Forelimb muscle (tissue), 1 donor: Measurements from ENCODE around the gene ZNF791. TPM values are rescaled to one million over a fixed set of nuclear protein-coding genes. Genes with fewer than 3 reads are reported as not detected.
A peak's percentile ranks its signal among the peaks of the same experiment; 100 is the strongest.
"Not testable (repeated sequence)": the region's sequence is repeated elsewhere in the genome, so short reads cannot be mapped to it uniquely, and the experiment has no call there.

Source experiments
- DNase-seq: peaks from one replicate; pipeline ENCODE4 v3.0.0-alpha.2; 2013; ENCODE audit warnings: low read depth
- polyA plus RNA-seq: library from polyadenylated mRNA; unstranded; fragments of 120-200 nt; gene quantifications from one replicate; pipeline ENCODE4 v1.2.1, GENCODE V29; 2013; ENCODE audit not compliant: insufficient read length

ZNF791 gene
- polyA plus RNA-seq, 1 donor, result 14.4 TPM

DNA sequence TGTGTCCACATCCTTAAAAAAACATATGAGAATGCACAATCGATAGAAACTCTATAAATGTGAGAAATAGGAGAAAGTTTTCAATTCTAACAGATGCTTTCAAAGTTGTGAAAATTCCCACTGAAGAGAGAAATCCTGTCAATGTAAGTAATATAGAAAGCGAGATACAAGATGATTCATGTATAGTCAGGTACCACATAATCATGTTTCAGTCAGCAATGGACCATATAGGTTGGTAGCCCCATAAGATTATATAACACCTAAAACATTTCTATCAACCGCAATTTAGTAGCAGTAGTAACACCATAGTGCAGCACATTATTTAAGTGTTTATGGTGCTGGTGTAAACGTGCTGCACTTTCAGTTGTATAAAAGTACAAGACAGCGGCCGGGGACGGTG, 18.5 kb downstream of the ZNF791 start:
- no peak for DNase-seq

DNA sequence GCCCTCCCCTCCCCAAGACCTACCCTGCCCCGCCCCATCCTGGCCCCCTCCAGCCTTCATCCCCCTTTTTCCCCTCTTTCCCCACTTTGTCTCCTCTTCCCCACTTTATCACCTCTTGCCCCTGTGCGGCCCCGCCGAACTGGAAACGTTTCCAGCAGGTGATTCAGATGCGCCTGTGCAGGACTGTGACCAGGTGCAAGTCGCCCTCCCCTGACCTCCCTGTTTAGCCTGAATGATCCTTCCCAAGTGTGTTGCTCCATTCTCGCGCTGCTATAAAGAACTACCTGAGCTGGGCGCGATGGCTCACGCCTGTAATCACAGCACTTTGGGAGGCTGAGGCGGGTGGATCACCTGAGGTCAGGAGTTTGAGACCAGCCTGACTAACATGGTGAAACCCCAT, 25.9 kb downstream of the ZNF791 start:
- DNase-seq, result no peak

DNA sequence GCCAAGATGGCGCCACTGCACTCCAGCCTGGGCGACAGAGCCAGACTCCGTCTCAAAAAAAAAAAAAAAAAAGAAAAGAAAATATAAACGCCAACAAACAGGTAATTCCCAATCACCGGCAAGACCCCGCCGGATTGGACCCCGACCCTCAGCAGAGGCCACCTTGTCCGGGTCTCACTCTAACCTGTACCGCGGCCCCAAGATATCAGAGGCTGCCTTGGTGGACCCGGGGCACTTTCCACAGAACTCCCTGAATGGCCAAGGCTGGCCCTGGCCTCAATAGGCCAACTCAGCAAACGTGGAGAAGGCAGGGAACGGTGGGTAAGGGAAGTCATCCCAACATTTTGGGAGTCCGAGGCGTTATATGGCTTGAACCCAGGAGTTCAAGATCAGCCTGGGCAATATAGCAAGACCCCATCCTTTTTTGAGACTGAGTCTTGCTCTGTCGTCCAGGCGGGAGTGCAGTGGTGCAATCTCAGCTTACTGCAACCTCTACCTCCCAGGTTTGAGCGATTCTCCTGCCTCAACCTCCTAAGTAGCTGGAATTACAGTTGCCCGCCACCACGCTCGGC, 28.0 kb downstream of the ZNF791 start:
- no peak for DNase-seq

GRCh38 chr19:12639901-12640613, 29.3 kb downstream of the ZNF791 start:
- peak; percentile 26 for DNase-seq

GRCh38 chr19:12641456-12641855, 30.7 kb downstream of the ZNF791 start:
- no peak for DNase-seq

DNA sequence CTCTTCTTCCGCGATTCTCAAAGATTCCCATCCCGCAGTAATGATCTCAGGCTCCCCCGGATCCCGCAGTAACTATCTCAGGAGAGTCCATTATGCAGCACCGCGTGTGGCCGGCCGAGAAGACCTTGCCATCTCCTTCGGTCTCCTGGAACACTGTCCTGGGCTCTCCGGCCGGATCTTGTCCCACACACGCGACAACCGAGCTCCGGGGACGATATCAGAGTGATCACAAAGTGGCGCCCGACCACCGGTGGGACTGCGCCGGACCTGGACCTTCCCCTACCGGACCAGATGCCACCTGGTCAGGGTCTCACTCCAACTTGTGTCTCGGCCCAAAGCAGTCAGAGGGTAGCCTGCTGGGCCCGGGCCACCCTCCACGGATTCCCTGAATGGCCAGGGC, 31.8 kb downstream of the ZNF791 start:
- DNase-seq, result no peak

- not testable (repeated sequence) for DNase-seq
These were observed 33.0 kb downstream of the ZNF791 start for GRCh38 chr19:12643716-12644115.

DNA sequence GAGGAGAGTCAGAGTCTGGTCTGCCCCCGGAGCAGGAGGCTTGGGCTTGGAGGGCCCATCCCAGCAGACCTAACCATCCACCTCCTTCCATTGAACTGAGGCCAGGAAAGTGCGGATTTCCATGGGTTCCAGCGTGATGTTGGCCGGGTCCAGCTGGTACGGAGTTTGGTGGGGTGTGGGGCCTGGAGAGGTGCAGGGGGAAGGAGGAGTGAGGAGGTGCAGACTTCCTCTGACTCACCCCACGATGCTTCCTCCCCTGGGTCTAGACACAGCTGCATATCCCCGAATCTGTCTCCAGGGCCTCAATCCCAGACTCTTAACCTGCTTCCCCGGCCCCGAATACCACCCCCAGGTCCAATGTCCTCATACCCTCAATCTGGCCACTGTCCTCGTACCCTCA, 35.8 kb downstream of the ZNF791 start:
- no peak for DNase-seq

- no peak for DNase-seq
These were observed 36.3 kb downstream of the ZNF791 start for GRCh38 chr19:12647047-12647446.

- no peak for DNase-seq
These were observed 36.9 kb downstream of the ZNF791 start for GRCh38 chr19:12647490-12648071.

DNA sequence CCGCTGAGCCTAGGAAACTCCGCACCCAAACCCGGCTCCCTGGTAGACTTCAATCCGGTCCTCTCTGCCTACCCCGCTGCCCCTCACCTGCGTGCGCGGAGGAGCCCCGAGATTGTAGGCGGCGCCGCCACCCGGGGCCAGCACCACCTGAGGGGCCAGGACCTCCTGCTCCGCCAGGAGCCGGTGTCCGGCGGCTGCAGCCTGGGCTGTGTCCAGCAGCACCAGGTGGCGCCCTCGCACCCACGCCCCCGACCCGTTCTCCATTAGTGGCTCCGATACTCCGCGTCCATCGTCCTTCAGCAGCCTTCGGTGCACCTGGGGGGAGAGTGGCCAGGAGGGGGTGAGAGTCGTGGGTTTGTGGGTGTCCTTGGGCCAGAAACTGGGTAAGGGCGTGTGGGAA, 37.4 kb downstream of the ZNF791 start:
- DNase-seq, result no peak

- no peak for DNase-seq
These were observed 39.2 kb downstream of the ZNF791 start for GRCh38 chr19:12649941-12650340.

- DNase-seq, result no peak
These were observed 41.5 kb downstream of the ZNF791 start for GRCh38 chr19:12652219-12652618.

DNA sequence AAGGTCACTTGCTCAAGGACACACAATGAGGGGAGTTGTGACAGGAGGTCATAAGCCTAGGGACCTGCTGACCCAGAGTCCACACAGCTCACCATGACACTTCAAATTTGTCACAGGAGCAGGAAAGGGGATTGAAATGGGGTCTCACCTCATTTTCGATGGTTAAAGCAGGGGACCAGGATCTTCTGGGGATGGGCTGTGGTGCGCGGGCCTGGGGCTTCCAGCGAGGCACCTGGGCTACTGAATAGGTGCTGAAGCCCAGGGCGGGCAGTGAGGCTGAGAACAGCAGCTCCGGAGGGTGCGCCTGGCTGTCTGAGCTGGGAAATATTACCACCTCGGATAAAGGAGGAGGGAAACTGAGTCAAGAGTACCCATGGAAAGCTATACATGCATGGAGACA, 44.8 kb downstream of the ZNF791 start:
- DNase-seq, result no peak

DNA sequence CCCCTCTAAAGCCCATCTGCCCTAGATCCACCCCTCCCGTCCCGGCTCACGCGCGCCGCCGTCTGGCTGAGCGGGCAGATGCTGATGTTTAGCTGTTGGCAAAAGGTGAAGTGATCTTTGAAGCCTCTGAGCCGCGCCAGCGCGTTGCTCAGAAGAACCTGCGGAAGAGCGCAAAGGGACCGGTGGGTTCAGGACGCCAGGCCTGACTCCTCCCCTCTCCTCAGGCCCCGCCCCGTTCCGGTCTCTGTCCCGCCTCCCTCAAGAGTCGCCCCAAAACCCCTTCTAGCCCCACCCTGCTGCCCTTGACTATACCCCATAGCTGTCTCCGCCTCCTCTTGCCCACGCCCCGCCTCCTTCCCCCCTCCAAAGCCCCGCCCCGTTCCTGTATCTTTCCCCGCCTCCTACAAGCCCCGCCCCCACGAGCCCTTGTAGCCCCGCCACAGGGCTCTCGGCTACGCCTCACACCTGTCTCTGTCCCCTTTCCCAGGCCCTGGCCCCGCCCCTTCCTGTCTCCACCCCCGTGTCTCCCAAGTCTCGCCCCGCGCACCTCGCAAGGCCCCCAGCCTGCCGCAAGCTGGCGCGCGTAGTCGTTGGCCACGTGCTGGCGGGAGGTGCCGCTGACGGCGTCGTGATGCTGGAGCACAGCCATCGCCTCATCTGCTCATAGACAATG, 46.3 kb downstream of the ZNF791 start:
- no peak for DNase-seq

- DNase-seq, result no peak
These were observed 47.2 kb downstream of the ZNF791 start for GRCh38 chr19:12657966-12658365.

DNA sequence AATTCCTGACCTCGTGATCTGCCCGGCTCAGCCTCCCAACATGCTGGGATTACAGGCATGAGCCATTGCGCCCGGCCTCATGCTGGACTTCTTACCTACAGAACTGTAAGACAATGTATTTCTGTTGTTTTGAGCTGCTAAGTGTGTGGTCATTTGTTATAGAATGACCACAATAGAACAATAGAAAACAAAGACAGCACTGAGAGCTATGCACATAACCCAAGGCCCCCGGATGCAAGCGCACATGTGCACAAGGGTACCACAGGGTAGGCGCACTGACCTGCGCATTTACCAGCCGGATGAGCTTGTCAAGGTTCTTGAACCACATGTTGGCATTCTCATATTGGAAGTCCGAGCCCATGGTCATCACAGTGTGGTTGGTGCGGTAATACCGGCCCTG, 50.3 kb downstream of the ZNF791 start:
- DNase-seq, result no peak

- no peak for DNase-seq
These were observed 53.9 kb downstream of the ZNF791 start for GRCh38 chr19:12664406-12665280.

- no peak for DNase-seq
These were observed 54.5 kb downstream of the ZNF791 start for GRCh38 chr19:12665281-12665573.

DNA sequence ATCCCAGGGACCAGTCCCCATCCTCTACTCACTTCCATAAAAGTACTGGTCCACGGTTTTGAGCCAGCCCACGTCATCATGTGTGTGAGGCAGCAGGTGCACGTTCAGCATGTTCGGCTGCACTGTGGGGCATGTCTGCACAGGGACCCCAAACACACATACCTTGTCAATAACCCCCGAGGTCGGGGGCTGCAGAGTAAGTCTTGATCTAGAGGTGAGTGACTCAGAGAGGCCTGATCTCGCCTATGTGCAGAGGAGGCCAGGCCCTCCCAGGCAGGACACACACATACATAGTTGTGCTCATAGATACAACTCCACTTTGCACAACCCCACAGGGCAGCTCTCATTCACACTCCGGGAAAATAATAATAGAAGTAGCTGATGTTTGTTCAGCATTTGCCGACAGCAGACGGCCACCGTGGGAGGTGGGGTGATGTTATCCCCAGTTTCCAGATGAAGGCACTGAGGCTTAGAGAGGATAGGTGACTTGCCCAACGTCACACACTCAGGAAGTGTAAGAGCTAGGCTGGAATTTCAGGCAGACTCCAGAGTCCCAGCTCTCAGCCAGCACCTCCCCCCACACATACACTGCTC, 55.0 kb downstream of the ZNF791 start:
- DNase-seq, result no peak

- DNase-seq, result no peak
These were observed 55.7 kb downstream of the ZNF791 start, which contains the start of the genes MAN2B1 and WDR83 for GRCh38 chr19:12666265-12667048. MAN2B1 (minus strand) TSS chr19:12666742; CDS start chr19:12666701, 41 bp downstream. WDR83 (plus strand) TSS chr19:12666807; CDS start chr19:12669791, 2,984 bp downstream.
